ENCODE measurements around the gene TUBB3.

TUBB3 gene

GRCh38 chr16:89956505-89957215 is 33.5 kb downstream of the TUBB3 start:
- Histone ChIP-seq H3K4me3 (ENCODE audit: extremely low read depth, insufficient read depth, low read length, poor library complexity, severe bottlenecking) (no peak overlapping the region), H3K9me3 (ENCODE audit: control insufficient read depth, low read length) (no peaks in the 10 kb centered on the region), H3K27ac (ENCODE audit: low read depth, low read length, severe bottlenecking) (no peak overlapping the region), H3K36me3 (ENCODE audit: control insufficient read depth, insufficient read depth, low read length) (peaks cover 74% of the 10 kb centered on the region), H3K4me1 (ENCODE audit: control insufficient read depth, insufficient read depth, low read length, poor library complexity, severe bottlenecking) (no peaks in the 10 kb centered on the region)
- 92 to 93% methylated on average over 10 to 15 of the region's 15 CpGs for WGBS, 2 experiments (ENCODE audit: insufficient coverage in 2 of 2)

GRCh38 chr16:89957216-89957785 is 34.2 kb downstream of the TUBB3 start:
- 91 to 95% methylated on average over 22 to 23 of the region's 23 CpGs for WGBS, 2 experiments (ENCODE audit: insufficient coverage in 2 of 2)
- Histone ChIP-seq H3K36me3 (ENCODE audit: control insufficient read depth, insufficient read depth, low read length) (peaks cover 76% of the 10 kb centered on the region), H3K9me3 (ENCODE audit: control insufficient read depth, low read length) (no peaks in the 10 kb centered on the region), H3K4me1 (ENCODE audit: control insufficient read depth, insufficient read depth, low read length, poor library complexity, severe bottlenecking) (no peaks in the 10 kb centered on the region), H3K4me3 (ENCODE audit: extremely low read depth, insufficient read depth, low read length, poor library complexity, severe bottlenecking) (no peak overlapping the region), H3K27ac (ENCODE audit: low read depth, low read length, severe bottlenecking) (no peak overlapping the region)

- Histone ChIP-seq H3K4me3 (ENCODE audit: extremely low read depth, insufficient read depth, low read length, poor library complexity, severe bottlenecking) (no peak overlapping the region), H3K9me3 (ENCODE audit: control insufficient read depth, low read length) (no peaks in the 10 kb centered on the region), H3K36me3 (ENCODE audit: control insufficient read depth, insufficient read depth, low read length) (peaks cover 78% of the 10 kb centered on the region), H3K27ac (ENCODE audit: low read depth, low read length, severe bottlenecking) (no peak overlapping the region), H3K4me1 (ENCODE audit: control insufficient read depth, insufficient read depth, low read length, poor library complexity, severe bottlenecking) (no peaks in the 10 kb centered on the region)
- WGBS, 2 experiments (ENCODE audit: insufficient coverage in 2 of 2): 81 to 88% methylated on average over 6 to 7 of the region's 7 CpGs
These were observed 34.9 kb downstream of the TUBB3 start for GRCh38 chr16:89958068-89958467.

DNA sequence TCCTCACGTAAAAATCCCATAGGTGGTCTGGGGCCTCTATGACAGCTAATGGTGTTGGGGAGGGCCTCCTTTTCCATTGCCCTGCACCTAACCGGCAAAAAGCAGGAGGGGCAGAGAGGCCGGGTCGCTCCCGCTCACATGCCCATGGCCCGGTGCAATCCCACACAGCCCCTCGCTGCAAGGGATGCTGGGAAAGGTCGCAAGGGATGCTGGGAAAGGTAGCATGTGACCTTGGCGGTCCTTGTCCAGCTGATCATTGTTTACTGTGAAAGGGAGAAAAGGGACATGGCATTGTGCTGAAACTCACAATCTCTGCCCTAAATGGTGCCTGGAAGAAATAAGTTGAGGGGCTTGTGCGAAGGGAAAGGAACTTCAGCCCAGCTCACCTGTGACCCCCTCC is 35.5 kb downstream of the TUBB3 start:
- WGBS, 2 experiments (ENCODE audit: insufficient coverage in 2 of 2): 95 to 99% methylated on average over 7 to 9 of the region's 10 CpGs
- no peak overlapping the region for H3K27ac ChIP-seq (ENCODE audit: low read depth, low read length, severe bottlenecking)
- H3K4me1 ChIP-seq (ENCODE audit: control insufficient read depth, insufficient read depth, low read length, poor library complexity, severe bottlenecking): no peaks in the 10 kb centered on the region
- no peak overlapping the region for H3K4me3 ChIP-seq (ENCODE audit: extremely low read depth, insufficient read depth, low read length, poor library complexity, severe bottlenecking)
- no peaks in the 10 kb centered on the region for H3K9me3 ChIP-seq (ENCODE audit: control insufficient read depth, low read length)
- H3K36me3 ChIP-seq (ENCODE audit: control insufficient read depth, insufficient read depth, low read length): peaks cover 80% of the 10 kb centered on the region

DNA sequence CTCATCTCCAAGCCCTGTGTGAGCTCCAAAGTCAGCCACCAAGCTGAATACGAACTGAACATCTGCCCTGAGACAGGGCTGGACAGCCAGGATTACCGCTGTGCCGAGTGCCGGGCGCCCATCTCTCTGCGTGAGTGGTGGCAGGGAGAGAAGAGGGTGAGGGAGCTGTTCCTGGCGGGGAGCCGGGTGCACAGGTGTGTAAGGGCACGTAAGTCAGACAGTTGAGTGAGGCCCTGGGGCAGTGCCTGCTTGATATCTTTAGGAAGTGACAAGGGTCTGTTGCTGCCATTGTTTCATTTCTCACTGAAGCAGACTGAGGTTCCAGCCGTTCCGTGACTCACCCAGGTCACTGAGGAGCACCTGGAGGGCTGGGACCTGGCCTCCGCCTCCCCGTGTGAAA is 37.8 kb downstream of the TUBB3 start:
- H3K27ac ChIP-seq (ENCODE audit: low read depth, low read length, severe bottlenecking): no peak overlapping the region
- H3K36me3 ChIP-seq (ENCODE audit: control insufficient read depth, insufficient read depth, low read length): peaks cover 72% of the 10 kb centered on the region
- H3K4me1 ChIP-seq (ENCODE audit: control insufficient read depth, insufficient read depth, low read length, poor library complexity, severe bottlenecking): no peaks in the 10 kb centered on the region
- no peak overlapping the region for H3K4me3 ChIP-seq (ENCODE audit: extremely low read depth, insufficient read depth, low read length, poor library complexity, severe bottlenecking)
- no peaks in the 10 kb centered on the region for H3K9me3 ChIP-seq (ENCODE audit: control insufficient read depth, low read length)
- WGBS, 2 experiments (ENCODE audit: insufficient coverage in 2 of 2): 96 to 97% methylated on average over 12 to 13 of the region's 13 CpGs

GRCh38 chr16:89961920-89962319 is 38.8 kb downstream of the TUBB3 start:
- peaks cover 73% of the 10 kb centered on the region for H3K36me3 ChIP-seq (ENCODE audit: control insufficient read depth, insufficient read depth, low read length)
- no peaks in the 10 kb centered on the region for H3K4me1 ChIP-seq (ENCODE audit: control insufficient read depth, insufficient read depth, low read length, poor library complexity, severe bottlenecking)
- no peaks in the 10 kb centered on the region for H3K9me3 ChIP-seq (ENCODE audit: control insufficient read depth, low read length)
- no peak overlapping the region for H3K4me3 ChIP-seq (ENCODE audit: extremely low read depth, insufficient read depth, low read length, poor library complexity, severe bottlenecking)
- WGBS, 2 experiments (ENCODE audit: insufficient coverage in 2 of 2): 95 to 96% methylated on average over 17 to 23 of the region's 23 CpGs
- no peak overlapping the region for H3K27ac ChIP-seq (ENCODE audit: low read depth, low read length, severe bottlenecking)

DNA sequence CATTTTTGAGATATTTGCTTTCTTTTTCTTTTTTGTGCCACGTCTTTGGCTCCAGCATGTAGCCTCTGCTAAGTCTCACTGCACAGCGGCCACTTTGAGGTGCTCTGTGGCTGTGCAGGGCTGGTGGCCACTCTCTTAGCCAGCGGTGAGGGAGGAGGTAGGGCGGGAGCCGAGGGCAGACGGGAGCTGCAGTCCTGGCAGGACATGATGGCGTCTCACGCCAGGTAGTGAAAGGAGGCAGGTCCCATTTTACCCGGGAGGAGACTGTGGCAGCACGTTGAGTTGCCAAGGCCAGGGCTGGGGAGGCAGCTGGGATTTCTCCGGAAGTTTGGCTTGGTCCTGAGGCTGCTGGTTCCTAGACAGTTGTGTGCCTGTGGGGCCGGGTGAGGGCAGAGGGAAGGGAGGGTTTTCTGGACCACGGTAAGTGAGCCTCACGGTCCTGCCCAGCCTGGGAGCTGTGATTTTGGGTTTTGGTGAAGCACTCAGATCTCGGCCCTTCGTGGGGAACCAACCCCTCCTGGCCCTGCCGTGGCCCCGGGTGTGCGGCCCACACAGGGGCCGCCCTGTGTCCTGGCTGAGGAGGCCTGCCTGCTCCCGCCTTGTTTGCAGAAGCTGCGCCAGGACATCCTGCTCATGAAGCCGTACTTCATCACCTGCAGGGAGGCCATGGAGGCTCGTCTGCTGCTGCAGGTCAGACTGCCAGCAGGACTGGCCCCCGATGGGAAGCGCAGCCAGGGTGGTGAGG is 39.8 kb downstream of the TUBB3 start:
- no peak overlapping the region for H3K4me3 ChIP-seq (ENCODE audit: extremely low read depth, insufficient read depth, low read length, poor library complexity, severe bottlenecking)
- H3K4me1 ChIP-seq (ENCODE audit: control insufficient read depth, insufficient read depth, low read length, poor library complexity, severe bottlenecking): no peaks in the 10 kb centered on the region
- peaks cover 68% of the 10 kb centered on the region for H3K36me3 ChIP-seq (ENCODE audit: control insufficient read depth, insufficient read depth, low read length)
- no peaks in the 10 kb centered on the region for H3K9me3 ChIP-seq (ENCODE audit: control insufficient read depth, low read length)
- WGBS, 2 experiments (ENCODE audit: insufficient coverage in 2 of 2): 90 to 91% methylated on average over 23 to 26 of the region's 26 CpGs
- no peak overlapping the region for H3K27ac ChIP-seq (ENCODE audit: low read depth, low read length, severe bottlenecking)

DNA sequence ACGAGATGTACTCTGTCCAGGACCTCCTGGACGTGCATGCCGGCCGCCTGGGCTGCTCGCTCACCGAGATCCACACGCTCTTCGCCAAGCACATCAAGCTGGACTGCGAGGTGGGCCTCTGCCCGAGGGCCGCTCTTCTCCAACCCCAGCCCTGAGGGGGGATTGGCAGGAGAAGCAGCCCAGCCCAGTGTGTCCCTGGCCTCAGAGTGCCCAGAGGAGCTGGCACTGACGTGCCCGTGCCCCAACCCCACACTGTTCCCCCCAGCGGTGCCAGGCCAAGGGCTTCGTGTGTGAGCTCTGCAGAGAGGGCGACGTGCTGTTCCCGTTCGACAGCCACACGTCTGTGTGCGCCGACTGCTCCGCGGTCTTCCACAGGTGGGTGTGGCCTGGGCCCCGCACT is 41.1 kb downstream of the TUBB3 start:
- Histone ChIP-seq H3K27ac (ENCODE audit: low read depth, low read length, severe bottlenecking) (no peak overlapping the region), H3K9me3 (ENCODE audit: control insufficient read depth, low read length) (no peaks in the 10 kb centered on the region), H3K36me3 (ENCODE audit: control insufficient read depth, insufficient read depth, low read length) (peaks cover 56% of the 10 kb centered on the region), H3K4me1 (ENCODE audit: control insufficient read depth, insufficient read depth, low read length, poor library complexity, severe bottlenecking) (no peaks in the 10 kb centered on the region), H3K4me3 (ENCODE audit: extremely low read depth, insufficient read depth, low read length, poor library complexity, severe bottlenecking) (no peak overlapping the region)
- WGBS, 2 experiments (ENCODE audit: insufficient coverage in 2 of 2): 92 to 95% methylated on average over 24 to 25 of the region's 25 CpGs

- no peak overlapping the region for H3K4me3 ChIP-seq (ENCODE audit: extremely low read depth, insufficient read depth, low read length, poor library complexity, severe bottlenecking)
- peaks cover 57% of the 10 kb centered on the region for H3K36me3 ChIP-seq (ENCODE audit: control insufficient read depth, insufficient read depth, low read length)
- WGBS, 2 experiments (ENCODE audit: insufficient coverage in 2 of 2): 95% methylated on average over 24 of the region's 30 CpGs
- H3K9me3 ChIP-seq (ENCODE audit: control insufficient read depth, low read length): peaks cover under 1% of the 10 kb centered on the region
- no peaks in the 10 kb centered on the region for H3K4me1 ChIP-seq (ENCODE audit: control insufficient read depth, insufficient read depth, low read length, poor library complexity, severe bottlenecking)
- H3K27ac ChIP-seq (ENCODE audit: low read depth, low read length, severe bottlenecking): no peak overlapping the region
These were observed 42.5 kb downstream of the TUBB3 start for GRCh38 chr16:89965447-89966225.

- no peak overlapping the region for H3K27ac ChIP-seq (ENCODE audit: low read depth, low read length, severe bottlenecking)
- H3K4me1 ChIP-seq (ENCODE audit: control insufficient read depth, insufficient read depth, low read length, poor library complexity, severe bottlenecking): no peaks in the 10 kb centered on the region
- peaks cover 12% of the 10 kb centered on the region for H3K9me3 ChIP-seq (ENCODE audit: control insufficient read depth, low read length)
- no peak overlapping the region for H3K4me3 ChIP-seq (ENCODE audit: extremely low read depth, insufficient read depth, low read length, poor library complexity, severe bottlenecking)
- H3K36me3 ChIP-seq (ENCODE audit: control insufficient read depth, insufficient read depth, low read length): peaks cover 54% of the 10 kb centered on the region
- 84 to 94% methylated on average over 6 to 8 of the region's 9 CpGs for WGBS, 2 experiments (ENCODE audit: insufficient coverage in 2 of 2)
These were observed 43.6 kb downstream of the TUBB3 start for GRCh38 chr16:89966756-89967155.

Data from mesodermal cell (in vitro differentiated cells).